NCI-H446 (cell line): Measurements from ENCODE around the gene SUPV3L1.

ENCODE experiments used
- DNase-seq, 2 experiments: peaks; one replicate each; lab custom pipeline; 2025; lab: John Stamatoyannopoulos, UW

The SUPV3L1 gene

DNA sequence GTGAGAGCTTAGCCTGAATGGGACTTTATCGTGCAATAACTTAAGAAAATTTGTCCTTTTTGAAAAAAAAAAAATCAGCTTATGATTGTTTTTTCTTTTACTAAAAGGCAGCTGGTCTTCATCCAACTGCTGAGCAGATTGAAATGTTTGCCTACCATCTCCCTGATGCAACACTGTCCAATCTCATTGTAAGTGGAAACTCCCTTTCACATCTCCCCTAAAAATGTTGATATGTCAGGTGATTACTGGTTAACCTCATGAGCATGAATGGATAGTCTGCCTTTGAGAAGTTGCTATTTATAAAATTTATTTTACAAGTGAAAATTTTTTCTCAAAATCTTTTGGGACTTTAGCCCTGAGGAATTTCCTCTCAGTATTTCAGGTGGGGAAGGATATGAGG is 22.3 kb downstream of the SUPV3L1 start:
- DNase-seq = no peak

DNA sequence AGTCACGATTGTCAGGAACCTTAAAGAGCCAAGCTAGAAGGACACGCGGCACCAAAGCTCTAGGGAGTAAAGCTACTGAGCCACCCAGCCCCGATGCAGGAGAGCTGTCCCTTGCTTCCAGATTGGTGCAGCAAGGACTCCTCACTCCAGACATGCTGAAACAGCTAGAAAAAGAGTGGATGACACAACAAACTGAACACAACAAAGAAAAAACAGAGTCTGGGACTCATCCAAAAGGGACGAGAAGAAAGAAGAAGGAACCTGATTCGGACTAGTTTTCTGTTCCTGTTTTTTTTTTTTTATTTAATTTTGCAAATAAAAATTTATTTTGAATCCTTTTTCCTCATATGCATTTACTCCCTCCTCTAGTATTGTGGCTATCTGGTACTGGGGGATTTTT is 28.7 kb downstream of the SUPV3L1 start:
- no peak for DNase-seq

DNA sequence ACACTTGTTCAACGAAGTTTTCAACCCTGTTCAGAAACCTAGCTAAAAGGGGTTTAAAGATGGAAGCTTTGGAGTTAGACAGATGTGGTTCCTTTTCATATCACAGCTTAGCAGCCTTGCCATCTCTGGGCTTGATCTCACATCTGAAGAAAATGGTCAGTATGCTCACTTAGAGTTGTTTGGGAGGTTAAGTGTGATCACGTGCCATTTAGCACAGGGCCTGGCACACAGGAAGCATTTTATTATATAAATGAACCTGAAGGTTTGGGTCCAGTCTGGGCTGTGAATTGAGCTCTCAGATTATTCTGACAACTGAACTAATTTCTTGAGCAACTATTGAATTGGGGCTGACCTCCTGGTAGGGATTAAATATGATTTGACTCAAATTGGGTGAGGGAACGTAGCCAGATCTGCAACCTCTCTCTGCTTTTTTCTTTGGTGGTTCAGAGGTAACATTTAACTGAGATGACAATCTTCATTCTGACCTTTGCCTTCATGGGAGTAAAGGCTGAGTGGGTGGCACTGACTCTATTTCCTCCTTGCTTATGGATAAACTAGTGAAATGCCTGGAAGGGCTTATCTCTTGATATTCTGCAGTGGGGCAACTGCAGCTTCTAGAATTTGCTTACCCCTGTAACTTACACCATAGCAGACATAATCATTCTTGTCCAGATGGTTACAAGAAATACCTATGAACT is 29.9 kb downstream of the SUPV3L1 start:
- DNase-seq = no peak

- no peak for DNase-seq
These were observed 31.1 kb downstream of the SUPV3L1 start for GRCh38 chr10:69211104-69211503.

GRCh38 chr10:69211524-69211923 is 31.5 kb downstream of the SUPV3L1 start:
- no peak for DNase-seq

- no peak for DNase-seq
These were observed 33.7 kb downstream of the SUPV3L1 start for GRCh38 chr10:69213591-69214311.

DNA sequence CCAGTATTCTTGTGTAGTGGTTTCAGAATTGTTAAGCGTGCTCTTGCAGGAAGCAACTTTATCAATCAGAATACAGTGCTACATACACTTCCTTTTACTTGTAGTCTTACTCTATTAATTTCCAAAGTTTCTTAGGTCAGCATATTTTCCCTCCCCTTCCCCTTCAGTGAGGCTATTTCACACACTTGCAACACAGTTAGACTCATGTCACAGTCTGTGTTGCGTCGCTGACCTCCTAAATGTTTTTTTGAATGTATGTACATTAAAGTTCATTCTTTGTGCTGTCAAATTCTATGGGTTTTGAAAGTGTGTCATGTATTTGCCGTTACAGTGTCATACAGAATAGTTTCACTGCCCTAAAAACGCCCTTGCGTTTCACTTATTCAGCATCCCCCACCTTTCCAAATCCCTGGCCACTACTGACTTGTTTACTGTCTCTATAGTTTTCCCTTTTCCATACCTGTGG is 34.7 kb downstream of the SUPV3L1 start:
- no peak for DNase-seq

DNA sequence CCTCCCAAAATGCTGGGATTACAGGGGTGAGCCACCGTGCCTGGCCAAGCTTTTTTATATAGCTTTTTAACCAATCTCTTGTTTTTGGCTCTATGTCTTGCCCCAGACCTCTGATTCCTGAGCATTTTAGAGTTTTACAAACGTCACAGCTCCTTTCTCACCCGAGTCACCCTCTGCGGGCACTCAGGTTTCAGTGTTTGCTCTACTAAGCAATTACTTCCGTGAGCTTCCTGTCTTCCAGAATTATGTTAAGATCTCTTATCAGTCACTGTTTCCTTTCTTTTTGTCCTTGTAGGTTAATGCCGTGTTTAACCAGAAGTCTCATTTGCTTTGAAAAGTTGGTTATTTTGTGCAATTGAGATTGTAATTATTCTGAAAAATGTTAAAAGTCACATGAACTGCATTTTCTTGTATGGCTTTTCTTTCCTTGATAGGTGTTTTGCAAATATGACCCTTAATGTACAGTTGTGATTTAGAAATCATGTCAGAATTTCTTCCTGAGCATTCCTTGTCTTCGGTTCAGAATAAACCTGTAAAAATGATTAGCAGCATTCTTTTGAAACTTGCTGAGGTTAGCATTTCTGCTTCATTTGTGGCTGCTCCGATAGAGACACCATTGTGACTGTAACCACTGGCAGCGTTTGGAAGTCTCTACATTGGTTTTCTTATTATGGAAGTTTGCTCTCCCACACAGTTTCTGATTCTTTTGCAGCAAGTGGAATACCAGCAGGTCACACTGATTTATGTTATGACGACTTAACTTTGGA is 35.6 kb downstream of the SUPV3L1 start:
- DNase-seq = no peak

DNA sequence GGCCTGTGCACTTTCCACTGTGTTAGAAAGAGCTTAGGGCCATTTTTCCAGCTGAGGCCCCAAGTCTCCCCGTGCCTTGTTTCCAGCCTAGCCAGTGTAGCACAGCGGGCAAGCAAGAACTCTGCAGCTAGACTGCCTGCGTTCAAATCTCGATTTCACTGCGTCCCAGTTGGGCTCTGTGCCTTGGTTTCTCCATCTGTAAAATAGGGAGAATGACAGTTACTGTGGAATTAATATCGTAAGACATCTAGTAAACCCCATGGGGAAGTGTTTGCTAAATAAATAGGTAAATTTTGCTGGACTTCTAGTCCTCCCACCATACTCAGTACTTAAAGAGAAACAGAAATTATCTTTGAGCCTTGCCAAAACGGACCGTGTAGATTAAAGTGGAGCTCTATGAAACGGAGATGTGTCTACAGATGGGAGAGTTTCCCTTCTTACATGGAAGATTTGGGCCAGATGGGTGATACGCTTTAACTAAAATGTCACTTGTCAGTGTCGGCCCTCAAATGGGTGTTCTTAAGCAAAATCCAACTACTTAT is 36.6 kb downstream of the SUPV3L1 start:
- DNase-seq = no peak

DNA sequence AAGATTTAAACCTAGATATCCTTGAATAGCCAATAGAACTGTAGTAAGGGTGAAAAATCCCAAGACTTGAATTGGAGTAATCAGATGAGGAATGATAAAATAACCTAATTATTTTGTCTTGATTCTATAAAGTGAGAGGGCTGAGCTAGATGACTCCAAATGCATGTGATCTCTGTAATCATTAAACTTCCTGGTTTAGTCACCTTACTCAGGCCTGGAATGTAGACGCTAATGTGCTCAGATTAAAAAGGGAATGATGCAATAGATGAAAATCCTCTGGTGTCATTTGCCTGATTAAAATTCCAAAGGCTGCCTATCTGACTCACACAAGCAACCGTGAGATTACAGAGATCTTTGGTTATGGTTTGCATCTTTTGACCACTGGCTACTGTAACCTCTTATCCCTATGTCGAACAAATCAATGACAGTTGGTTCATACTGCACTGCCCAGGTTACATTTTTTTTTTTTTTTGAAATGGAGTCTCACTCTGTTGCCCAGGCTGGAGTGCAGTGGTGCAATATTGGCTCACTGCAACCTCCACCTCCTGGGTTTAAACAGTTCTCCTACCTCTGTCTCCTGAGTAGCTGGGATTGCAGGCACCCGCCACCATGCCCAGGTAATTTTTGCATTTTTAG is 37.2 kb downstream of the SUPV3L1 start:
- no peak for DNase-seq

DNA sequence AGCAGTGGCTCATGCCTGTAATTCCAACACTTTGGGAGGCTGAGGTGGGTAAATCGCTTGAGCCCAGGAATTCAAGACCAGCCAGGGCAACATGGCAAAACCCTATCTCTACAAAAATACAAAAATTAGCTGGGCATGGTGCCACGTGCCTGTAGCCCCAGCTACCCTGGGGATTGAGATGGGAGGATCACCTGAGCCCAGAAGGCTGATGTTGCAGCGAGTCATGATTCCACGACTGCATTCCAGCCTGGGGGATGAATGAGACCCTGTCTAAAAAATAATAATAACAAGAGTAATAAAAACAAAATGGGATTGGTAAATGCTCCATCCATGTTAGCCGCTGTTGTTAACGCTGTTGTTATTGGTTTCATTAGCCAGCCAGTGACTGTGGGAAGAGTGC is 38.8 kb downstream of the SUPV3L1 start:
- DNase-seq = no peak

GRCh38 chr10:69220041-69220451 is 40.0 kb downstream of the SUPV3L1 start, which contains the start of gene HKDC1:
HKDC1 (plus strand) TSS chr10:69220332; CDS start chr10:69220436, 104 bp downstream.
- no peak for DNase-seq

- DNase-seq = no peak
These were observed 40.5 kb downstream of the SUPV3L1 start for GRCh38 chr10:69220507-69220906.

- peak in 1 of 2 experiments; percentile 48 for DNase-seq
These were observed 42.4 kb downstream of the SUPV3L1 start for GRCh38 chr10:69222157-69223027.

DNA sequence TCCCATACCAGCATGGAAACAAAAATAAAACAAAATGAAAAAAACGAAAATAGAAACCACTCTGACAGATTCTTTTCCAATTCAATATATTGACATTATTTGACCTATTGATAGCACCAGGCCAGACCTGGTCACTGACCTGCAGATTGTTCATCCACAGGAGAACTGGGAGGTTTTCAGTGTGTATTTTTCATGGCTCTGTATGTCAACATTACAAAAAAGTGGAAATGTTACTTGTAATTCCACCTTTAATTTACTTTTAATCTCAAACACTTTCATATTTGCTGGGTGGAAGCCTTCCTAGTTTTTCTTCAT is 43.0 kb downstream of the SUPV3L1 start:
- no peak for DNase-seq

- no peak for DNase-seq
These were observed 45.0 kb downstream of the SUPV3L1 start for GRCh38 chr10:69224862-69225657.

DNA sequence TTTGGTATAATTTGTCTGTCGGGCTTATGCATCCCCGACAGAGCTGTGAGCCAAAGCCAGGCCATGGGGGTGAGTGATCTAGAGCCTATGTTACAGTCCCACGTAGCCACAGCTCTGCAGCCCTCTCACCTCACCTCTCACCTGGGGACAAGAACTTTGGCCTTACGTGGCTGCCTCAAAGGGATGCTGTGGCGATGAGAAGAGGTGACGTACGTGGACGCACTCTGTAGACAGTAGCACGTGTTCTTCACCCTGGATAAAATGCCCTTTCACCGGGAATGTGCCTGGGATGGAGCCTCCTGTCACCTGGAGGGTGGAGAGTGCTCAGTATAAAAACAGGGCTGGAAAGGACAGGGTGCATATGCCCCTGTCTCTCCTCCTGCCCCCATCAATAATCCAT is 45.6 kb downstream of the SUPV3L1 start:
- no peak for DNase-seq

DNA sequence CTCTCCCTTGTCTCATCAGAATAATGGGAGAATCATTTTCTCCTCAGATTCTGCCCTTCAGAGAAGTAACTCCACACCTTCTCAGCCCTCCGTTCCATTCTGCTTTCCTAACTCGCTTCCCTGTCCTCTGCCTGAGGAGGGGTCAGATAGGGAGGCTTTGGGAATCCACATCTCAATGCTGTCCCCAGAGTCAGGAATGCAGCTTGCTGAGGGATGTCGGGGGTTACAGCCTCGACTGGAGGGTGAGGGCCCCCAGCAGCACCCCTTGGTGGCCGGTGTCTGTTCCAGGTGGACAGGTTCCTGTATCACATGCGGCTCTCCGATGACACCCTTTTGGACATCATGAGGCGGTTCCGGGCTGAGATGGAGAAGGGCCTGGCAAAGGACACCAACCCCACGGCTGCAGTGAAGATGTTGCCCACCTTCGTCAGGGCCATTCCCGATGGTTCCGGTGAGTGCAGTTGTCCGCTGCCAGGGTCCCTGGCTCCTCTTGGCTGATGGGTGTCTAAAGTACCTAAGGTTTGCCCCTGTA is 47.0 kb downstream of the SUPV3L1 start:
- DNase-seq = no peak

DNA sequence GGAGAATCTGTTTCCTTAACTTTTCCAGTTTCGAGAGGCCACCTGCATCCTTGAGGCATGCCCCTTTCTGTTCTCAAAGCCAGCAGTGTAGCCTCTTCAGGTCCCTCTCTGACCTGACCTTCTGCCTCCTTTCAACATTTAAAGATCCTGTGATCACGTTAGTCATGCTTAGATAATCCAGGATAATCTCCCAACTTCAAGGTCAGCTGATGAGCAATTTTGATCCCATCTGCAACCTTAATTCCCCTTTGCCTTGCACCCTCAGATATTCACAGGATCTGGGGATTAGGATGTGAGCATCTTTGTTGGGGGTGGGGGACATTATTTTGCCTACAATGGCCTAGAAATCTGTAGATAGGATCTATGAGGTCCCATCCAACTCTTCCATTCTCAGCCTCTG is 48.1 kb downstream of the SUPV3L1 start:
- DNase-seq = no peak

DNA sequence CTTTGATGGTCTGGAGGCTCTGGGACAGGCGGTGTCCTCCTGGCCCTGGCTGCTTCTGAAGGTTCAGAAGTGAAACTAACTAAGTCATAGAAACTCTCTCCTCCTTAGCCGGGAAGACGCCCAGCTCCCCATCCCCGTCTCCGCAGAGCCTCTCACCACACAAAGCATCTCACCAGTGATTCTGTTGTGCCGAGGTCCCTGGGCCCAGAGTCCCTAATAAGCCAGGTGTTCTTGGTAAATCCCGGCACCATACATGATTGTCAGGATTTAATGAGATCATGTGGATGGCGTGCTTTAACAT is 49.5 kb downstream of the SUPV3L1 start:
- DNase-seq = no peak
